ENCODE data around the gene MEI1.
"Not testable (repeated sequence)": the region's sequence is repeated elsewhere in the genome, so short reads cannot be mapped to it uniquely, and the experiment has no call there.

Gene MEI1

GRCh38 chr22:41699264-41700107, at the start of gene MEI1:
TSS of gene MEI1 (plus strand) at chr22:41699503. CDS start at chr22:41699539, 36 bp downstream.
- DNase-seq (ENCODE audit: low read depth in 2 of 3, low spot score in 2 of 3), result peak; percentile 80 to 88 (median 84)

DNA sequence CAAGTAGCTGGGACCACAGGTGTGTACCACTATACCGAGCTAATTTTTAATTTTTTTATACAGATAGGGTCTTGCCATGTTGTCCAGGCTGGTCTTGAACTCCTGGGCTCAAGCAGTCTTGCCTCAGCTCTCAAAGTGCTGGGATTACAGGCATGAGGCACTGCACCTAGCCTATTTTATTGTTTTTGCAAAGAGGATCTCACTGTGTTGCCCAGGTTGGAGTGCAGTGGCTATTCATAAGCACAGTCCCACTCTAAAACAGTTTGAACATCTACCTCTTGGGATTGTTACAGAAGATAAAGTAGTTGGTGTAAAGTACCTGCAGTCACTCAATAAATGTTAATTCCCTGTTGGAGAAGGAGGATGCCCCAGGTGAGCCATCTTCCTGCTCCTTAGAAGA, 49.1 kb upstream of the MEI1 start:
- DNase-seq (ENCODE audit: low read depth in 2 of 3, low spot score in 2 of 3), result no peak

GRCh38 chr22:41650821-41651220, 48.5 kb upstream of the MEI1 start:
- no peak for DNase-seq (ENCODE audit: low read depth in 2 of 3, low spot score in 2 of 3)

- DNase-seq (ENCODE audit: low read depth in 2 of 3, low spot score in 2 of 3), result no peak
Measured at GRCh38 chr22:41654322-41654721, 45.0 kb upstream of the MEI1 start.

GRCh38 chr22:41656556-41656955, 42.7 kb upstream of the MEI1 start:
- no peak for DNase-seq (ENCODE audit: low read depth in 2 of 3, low spot score in 2 of 3)

GRCh38 chr22:41657709-41658108, 41.6 kb upstream of the MEI1 start:
- DNase-seq (ENCODE audit: low read depth in 2 of 3, low spot score in 2 of 3), result no peak

DNA sequence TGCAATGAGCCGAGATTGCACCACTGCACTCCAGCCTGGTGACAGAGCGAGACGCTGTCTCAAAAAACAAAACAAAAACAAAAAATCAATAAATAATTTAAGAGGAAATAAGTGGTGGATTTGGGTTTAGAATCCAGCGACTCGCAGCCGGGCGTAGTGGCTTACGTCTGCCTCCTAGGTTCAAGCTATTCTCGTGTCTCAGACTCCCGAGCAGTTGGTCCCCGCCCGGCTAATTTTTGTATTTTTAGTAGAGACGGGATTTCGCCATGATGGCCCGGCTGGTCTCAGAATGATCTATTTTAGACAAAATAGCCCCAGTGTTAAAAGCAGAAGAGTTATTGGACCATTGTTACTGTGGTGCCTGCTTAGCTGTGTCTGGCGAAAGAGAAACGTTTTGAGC, 40.4 kb upstream of the MEI1 start:
- no peak for DNase-seq (ENCODE audit: low read depth in 2 of 3, low spot score in 2 of 3)

DNA sequence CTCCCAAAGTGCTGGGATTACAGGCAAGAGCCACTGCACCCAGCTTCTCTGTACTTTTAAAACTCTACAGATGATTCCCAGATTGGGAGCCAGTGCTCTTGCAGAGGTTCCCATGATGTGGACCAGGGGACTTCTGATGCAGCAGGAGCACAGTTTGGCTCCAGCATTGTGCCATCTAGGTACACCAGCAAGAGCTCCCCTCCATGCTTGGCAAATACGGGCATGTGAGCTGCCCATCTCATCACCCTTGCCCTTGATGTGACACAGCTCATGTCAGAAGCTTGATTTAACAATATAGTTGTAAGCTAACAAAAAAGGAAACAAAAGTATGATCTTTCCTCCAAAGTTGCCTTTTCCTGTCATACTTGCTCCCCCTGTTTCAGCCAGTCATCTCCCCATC, 39.4 kb upstream of the MEI1 start:
- DNase-seq (ENCODE audit: low read depth in 2 of 3, low spot score in 2 of 3), result no peak

- DNase-seq (ENCODE audit: low read depth in 2 of 3, low spot score in 2 of 3), result no peak
Measured at GRCh38 chr22:41660416-41660815, 38.9 kb upstream of the MEI1 start.

- DNase-seq (ENCODE audit: low read depth in 2 of 3, low spot score in 2 of 3), result no peak
Measured at GRCh38 chr22:41661088-41661487, 38.2 kb upstream of the MEI1 start.

DNA sequence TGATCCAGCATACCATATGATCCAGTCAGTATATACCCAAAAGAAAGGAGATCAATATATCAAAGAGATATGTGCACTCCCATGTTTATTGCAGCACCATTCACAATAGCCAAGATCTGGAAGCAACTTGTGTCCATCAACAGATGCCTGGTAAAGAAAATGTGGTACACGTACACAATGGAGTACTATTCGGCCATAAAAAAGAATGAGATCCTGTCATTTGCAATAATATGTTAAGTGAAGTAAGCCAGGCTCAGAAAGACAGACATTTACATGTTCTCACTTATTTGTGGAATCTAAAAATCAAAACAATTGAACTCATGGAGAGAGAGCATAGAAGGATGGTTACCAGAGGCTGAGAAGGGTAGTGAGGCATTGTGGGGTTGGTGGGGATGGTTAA, 37.6 kb upstream of the MEI1 start:
- DNase-seq (ENCODE audit: low read depth in 2 of 3, low spot score in 2 of 3), result no peak

DNA sequence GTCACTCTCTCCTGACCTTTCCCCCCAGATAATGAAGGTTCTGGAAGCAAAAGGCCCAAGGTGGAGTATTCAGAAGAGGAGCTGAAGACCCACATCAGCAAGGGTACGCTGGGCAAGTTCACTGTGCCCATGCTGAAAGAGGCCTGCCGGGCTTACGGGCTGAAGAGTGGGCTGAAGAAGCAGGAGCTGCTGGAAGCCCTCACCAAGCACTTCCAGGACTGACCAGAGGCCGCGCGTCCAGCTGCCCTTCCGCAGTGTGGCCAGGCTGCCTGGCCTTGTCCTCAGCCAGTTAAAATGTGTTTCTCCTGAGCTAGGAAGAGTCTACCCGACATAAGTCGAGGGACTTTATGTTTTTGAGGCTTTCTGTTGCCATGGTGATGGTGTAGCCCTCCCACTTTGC, 35.7 kb upstream of the MEI1 start:
- DNase-seq (ENCODE audit: low read depth in 2 of 3, low spot score in 2 of 3), result not testable (repeated sequence)

- DNase-seq (ENCODE audit: low read depth in 2 of 3, low spot score in 2 of 3), result no peak
Measured at GRCh38 chr22:41664490-41664889, 34.8 kb upstream of the MEI1 start.

DNA sequence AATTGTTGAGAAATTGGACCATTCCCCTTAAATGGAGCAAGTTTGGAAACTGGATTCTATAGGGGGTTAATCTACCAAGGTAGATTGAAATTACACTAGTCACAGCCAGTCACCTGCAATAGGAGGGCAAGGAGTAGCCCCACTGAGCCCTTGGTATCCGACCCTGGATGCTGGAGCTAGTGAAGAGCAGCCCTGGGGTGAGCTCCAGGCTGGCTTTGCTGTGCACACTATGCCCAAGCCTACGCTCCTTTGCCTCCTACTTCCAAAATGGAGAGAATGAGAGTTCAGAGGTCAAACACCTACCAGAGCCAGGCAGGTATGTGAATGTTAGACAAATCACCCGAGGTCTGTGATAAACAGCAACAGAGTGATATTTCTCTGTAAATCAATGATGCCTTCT, 34.4 kb upstream of the MEI1 start:
- DNase-seq (ENCODE audit: low read depth in 2 of 3, low spot score in 2 of 3), result no peak

DNA sequence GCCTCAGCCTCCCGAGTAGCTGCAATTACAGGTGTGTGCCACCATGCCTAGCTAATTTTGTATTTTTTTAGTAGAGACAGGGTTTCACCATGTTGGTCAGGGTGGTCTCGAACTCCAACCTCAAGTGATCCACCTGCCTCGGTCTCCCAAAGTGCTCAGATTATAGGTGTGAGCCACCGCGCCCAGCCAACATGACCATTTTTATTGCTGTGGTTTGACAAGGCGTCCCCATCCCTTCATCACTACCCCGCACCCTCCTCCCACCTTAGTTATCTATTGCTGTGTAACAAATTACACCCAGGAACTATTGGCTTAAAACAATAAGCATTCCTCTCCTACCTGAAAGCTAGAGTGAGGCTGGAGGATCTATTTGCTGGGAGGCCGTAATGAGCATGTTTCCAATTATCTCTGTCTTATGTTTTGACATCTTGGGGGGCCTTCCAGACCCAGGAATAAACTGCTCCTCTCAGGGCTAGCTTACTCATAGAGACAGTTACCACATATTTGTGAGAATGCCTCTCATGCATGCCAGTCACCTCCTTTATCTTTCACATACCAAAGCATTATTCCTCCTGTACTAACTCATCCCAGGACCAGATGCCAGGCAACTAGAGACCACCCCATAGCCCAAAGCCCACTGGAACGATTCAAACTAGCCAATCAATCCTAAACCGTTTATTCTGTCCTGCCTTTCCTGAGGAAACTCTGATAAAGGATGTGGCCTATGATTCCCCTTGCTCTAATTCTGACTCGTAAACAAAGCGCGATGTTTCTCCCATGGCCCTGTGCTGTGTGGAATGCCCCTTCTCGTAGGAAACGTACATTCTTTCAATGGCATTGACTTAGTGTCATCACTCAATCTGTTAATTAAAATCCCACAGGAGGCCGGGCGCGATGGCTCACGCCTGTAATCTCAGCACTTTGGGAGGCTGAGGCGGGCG, 30.1 kb upstream of the MEI1 start:
- DNase-seq (ENCODE audit: low read depth in 2 of 3, low spot score in 2 of 3), result no peak

DNA sequence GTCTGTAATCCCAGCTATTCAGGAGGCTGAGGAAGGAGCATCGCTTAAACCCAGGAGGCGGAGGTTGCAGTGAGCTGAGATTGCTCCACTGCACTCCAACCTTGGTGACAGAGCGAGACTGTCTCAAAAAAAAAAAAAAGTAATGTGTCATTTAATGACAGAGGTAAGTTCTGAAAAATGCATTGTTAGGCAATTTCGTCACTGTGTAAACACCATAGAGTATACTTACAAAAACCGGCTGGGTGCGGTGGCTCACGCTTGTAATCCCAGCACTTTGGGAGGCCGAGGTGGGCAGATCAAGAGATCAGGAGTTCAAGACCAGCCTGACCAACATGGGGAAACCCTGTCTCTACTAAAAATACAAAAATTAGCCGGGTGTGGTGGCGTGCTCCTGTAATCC, 27.2 kb upstream of the MEI1 start:
- DNase-seq (ENCODE audit: low read depth in 2 of 3, low spot score in 2 of 3), result not testable (repeated sequence)

- no peak for DNase-seq (ENCODE audit: low read depth in 2 of 3, low spot score in 2 of 3)
Measured at GRCh38 chr22:41672780-41673509, 26.4 kb upstream of the MEI1 start.

GRCh38 chr22:41674846-41675340, 24.4 kb upstream of the MEI1 start:
- no peak for DNase-seq (ENCODE audit: low read depth in 2 of 3, low spot score in 2 of 3)

DNA sequence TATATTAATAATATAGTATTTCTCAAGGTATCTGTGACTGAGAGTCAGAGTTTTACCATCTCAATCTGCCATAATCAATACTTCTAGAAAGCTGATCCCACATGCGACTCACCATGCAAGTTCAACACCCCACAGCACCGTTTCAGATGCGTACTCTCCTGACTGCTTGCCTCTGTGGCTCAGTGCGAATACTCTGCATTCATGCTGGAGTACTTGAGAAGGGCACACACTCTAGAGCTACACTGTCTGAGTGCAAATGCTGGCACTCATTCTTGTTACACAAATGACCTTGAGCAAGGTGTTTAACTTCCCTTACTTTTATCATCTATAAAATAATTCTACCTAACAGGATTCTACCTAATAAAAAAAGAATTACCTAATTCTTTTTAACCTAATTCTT, 23.2 kb upstream of the MEI1 start:
- DNase-seq (ENCODE audit: low read depth in 2 of 3, low spot score in 2 of 3), result no peak

- DNase-seq (ENCODE audit: low read depth in 2 of 3, low spot score in 2 of 3), result no peak
Measured at GRCh38 chr22:41681616-41682015, 17.7 kb upstream of the MEI1 start.
